C4-2B (cell line): ENCODE data around the gene BEAN1.
A peak's percentile ranks its signal among the peaks of the same experiment; 100 is the strongest.

Source experiments
- H3K27ac ChIP-seq: fragments of 450-650 bp; 2 replicates; pipeline ENCODE4 v1.5.1; 2017
- CTCF ChIP-seq: fragments of 450-650 bp; conservative IDR thresholded peaks from 2 replicates; pipeline ENCODE4 v1.5.1; 2017; ENCODE audit warnings: mild to moderate bottlenecking
- ZFX ChIP-seq: fragments of 450-650 bp; IDR thresholded peaks from 2 replicates; pipeline ENCODE4 v1.6.1; 2017

BEAN1 gene

DNA sequence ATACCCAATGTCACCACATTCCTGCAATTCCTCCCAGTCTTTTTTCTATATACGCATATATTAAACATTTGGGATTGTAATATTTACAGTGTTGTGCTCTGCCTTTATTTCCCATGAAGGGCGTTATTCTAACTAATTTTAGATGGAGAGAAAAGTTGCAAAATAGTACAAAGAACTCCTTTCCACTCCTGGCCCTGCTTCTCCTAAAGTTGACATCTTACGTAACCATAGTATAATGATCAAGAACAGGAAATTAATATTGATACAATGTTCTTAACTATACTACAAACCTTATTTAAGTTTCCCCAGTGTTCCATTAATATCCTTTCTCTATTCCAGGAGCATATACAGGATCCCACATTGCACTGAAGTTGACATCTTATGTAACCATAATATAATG, 76.5 kb downstream of the BEAN1 start:
- TF ChIP-seq CTCF (no peak), ZFX (no peak)
- H3K27ac ChIP-seq = no peak overlapping the region

DNA sequence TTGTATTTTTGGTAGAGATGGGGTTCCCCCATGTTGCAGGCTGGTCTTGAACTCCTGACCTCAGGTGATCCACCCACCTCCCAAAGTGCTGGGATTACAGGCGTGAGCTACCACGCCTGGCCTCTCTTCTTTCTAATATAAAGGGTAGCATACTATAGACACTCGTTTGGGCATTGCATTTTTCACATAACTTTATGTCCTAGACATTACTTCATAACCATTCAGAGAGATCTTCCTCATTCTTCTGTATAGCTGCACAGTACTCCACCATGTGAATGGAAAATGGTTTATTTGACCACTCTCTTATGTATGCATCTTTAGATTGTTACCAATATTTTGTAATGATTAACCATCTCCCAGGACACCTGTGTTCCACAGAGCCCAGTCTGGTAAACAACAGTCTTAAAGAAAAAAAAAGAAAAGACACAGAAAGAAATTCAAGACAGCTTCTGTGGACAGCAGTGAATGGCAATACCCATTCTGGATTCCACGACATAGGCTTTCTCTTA, 80.7 kb downstream of the BEAN1 start:
- TF ChIP-seq ZFX (no peak), CTCF (no peak)
- H3K27ac ChIP-seq = peak overlapping the region; percentile 80

DNA sequence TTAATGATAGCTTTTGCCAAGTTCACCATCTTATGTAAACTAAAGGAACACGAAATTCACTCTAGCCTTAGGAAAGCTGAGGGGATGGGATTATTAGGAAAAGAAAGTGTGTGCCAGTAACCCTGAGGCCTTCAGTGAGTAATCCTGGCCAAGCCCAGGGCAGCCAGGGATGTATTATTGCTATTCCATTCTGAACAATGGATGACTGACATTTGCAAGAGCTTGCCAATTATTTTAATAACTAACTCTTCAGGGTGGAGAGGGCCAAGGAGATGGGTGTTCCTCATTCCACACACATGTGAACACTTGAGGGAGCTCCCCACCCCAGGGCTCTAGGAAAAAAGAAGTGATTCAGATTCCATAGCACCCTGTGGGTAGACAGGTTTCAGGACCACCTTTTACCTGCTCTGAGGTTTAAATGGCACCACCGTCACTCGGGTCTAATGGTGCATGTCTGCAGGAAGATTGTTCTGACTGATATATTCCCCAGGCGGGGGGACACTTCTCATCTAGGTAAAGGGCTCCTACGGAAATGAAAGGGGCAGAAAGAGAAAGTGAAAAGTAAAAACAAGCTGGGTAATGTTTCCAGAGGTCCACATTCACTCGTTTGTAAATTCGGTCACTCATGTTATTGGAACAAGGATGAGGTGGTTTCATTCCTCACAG, 81.3 kb downstream of the BEAN1 start:
- peak overlapping the region; percentile 78 for H3K27ac ChIP-seq
- no peak for TF ChIP-seq CTCF
- TF ChIP-seq ZFX = no peak

- H3K27ac ChIP-seq = peak overlapping the region; percentile 78
- TF ChIP-seq ZFX (no peak), CTCF (no peak)
These were observed 81.9 kb downstream of the BEAN1 start for GRCh38 chr16:66508914-66509496.

DNA sequence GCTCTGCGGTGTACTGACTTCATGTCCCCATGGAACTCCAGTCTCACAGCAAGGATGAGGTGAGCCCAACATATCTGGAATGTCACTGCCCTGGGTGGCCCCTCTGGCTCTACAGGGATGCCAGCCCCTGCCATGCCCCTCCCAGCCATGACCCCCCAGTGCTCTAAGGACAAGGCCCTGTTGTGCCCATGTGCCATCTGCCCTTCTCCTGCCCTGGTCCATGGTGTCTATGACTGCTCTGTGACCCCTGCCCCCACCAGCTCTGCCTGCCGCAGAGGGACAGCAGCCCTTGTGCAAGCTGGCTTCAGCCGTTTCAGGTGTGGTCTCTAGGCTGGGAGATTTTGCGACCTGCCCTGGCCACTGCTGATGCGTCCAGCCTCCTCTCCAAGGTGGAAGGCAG, 82.5 kb downstream of the BEAN1 start:
- H3K27ac ChIP-seq = peak overlapping the region; percentile 78

GRCh38 chr16:66510298-66510697, 83.2 kb downstream of the BEAN1 start:
- TF ChIP-seq CTCF (no peak), ZFX (no peak)
- H3K27ac ChIP-seq = peak overlapping the region; percentile 78

More for the DNA sequence above, 82.5 kb downstream of the BEAN1 start:
- no peak for TF ChIP-seq CTCF
- no peak for TF ChIP-seq ZFX
